ENCODE results near the gene SLC34A3.
"Not testable (repeated sequence)": the region's sequence is repeated elsewhere in the genome, so short reads cannot be mapped to it uniquely, and the experiment has no call there.

SLC34A3 gene

DNA sequence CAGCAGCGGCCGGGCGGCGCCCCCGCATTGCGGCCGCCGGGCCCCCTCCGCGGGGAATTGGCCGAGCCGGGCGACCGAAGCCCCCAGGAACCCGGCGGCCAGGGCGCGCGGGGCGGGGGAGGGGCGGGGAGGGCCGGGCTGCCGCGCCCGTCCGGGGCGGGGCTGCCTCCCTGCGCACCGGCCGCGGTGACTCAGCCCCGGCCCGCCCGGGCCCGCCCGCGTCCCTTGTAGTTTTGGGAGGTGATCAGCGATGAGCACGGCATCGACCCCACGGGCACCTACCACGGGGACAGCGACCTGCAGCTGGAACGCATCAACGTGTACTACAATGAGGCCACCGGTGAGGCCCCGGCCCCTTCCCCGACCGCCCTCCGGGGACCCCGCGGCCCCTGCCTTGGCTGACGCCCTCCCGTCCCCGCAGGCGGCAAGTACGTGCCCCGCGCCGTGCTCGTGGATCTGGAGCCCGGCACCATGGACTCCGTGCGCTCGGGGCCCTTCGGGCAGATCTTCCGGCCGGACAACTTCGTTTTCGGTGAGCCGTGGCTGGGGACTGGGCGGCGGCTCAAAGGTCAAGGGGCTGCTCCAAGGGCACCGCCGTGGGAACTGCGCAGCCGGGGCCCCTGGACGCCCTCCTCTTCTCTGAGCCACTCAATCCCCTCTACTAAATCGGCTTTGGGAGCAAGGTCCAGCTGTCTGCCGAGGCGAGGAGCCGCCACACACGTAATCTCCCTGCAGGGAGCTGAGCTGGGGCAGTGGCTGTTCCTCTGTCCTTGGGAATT, 11.0 kb downstream of the SLC34A3 start:
- DNase-seq (ENCODE audit: low spot score), result no peak

DNA sequence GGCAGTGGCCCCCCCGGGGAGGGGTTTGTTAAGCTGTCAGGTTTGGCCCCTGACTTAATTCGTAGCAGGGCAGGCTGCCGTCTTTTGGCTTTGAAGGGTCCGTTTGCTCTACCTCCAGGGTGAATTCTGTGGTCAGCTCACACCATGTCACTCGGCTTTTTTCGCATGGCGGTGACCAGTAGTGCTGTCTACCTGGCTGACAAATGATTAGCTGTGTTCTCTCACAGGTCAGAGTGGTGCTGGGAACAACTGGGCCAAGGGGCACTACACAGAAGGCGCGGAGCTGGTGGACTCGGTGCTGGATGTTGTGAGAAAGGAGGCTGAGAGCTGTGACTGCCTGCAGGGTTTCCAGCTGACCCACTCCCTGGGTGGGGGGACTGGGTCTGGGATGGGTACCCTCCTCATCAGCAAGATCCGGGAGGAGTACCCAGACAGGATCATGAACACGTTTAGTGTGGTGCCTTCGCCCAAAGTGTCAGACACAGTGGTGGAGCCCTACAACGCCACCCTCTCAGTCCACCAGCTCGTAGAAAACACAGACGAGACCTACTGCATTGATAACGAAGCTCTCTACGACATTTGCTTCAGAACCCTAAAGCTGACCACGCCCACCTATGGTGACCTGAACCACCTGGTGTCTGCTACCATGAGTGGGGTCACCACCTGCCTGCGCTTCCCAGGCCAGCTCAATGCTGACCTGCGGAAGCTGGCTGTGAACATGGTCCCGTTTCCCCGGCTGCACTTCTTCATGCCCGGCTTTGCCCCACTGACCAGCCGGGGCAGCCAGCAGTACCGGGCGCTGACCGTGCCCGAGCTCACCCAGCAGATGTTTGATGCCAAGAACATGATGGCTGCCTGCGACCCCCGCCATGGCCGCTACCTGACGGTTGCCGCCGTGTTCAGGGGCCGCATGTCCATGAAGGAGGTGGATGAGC, 11.8 kb downstream of the SLC34A3 start:
- DNase-seq (ENCODE audit: low spot score), result no peak

DNA sequence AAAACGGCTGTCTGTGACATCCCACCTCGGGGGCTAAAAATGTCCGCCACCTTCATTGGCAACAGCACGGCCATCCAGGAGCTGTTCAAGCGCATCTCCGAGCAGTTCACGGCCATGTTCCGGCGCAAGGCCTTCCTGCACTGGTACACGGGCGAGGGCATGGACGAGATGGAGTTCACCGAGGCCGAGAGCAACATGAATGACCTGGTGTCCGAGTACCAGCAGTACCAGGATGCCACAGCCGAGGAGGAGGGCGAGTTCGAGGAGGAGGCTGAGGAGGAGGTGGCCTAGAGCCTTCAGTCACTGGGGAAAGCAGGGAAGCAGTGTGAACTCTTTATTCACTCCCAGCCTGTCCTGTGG, 12.5 kb downstream of the SLC34A3 start:
- DNase-seq (ENCODE audit: low spot score), result not testable (repeated sequence)

DNA sequence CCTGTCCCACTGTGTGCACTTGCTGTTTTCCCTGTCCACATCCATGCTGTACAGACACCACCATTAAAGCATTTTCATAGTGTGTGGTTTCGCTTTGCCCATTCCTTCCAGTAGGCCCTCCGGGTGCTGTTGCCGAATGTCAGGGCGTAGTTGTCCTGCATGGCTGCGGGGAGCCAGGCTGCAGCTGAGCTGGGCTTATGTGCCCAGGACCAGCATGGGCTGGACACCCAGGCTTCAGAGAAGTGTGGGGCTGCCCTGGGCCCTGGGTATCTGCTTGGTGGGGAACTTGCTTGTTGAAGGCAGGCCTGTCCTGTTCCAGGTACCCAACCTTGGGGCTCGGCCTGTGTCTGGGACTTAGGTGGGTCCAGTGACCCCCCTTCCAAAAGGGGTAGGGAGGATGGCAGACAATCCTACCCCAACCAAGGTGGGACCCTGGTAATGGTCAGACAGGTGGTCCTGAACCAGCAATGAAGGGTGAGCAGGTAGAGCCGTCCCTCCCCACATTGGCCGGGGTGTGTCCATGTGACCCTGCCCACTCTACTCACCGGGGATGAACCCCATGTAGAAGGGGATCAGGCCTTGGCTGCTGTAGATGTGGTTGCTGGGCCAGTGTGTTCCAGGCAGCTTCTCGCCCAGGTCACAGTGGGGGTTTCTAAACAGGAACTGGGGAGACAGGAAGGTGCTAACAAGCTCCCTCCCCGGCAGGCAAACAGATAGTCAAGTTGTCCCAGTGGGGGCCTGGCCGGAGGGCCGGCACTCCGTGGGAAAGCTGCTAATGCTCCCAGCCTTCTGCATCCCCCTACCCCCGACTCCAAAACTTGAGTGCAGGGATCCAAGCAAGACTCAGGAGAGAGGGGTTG, 13.2 kb downstream of the SLC34A3 start:
- no peak for DNase-seq (ENCODE audit: low spot score)

DNA sequence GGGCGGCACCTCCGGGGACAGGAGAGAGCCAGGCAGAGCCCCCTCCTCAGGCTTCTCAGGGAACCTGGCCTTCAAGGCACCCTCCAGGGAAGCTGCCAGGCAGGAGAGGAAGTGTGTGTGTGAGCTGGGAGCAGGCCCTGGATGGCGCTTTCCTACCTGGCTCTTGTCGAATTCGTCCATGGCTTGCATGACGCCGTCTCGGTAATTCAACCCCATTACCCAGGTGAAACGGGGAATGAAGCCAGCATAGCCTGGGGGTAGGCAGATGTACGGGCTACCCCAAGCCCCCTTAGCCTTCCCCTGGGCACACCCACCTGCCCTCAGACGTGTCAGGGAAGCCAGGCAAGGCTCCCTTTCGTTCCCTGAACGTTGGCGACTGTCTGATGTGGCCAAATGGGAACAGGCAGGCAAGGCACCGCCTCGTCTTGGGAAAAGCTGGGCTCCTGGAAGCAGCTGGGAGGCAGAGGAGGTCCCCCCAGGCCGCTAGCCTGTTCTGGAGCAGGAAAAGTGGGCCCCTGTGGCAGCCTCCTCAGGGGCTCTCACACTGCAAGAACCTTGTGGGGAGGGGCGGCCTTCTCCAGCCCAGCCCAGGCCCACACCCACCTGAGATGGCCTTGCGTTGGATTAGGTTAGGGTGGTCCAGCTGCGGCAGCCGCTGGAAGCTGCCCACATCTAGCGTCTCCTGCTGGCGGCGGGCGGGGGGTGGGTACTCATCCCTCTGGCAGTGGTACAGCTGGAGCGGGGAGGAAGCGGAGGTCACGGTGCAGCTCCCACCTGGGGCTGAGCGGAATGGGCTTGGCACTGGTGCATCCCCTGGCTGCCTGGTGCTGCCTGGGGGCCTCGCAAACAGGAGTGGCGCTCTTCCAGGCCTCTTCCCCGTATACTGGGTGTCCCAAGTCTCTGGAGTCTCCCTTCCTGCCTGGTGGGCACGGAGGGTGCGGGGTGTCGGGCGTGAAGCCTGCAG, 14.1 kb downstream of the SLC34A3 start:
- DNase-seq (ENCODE audit: low spot score), result no peak

DNA sequence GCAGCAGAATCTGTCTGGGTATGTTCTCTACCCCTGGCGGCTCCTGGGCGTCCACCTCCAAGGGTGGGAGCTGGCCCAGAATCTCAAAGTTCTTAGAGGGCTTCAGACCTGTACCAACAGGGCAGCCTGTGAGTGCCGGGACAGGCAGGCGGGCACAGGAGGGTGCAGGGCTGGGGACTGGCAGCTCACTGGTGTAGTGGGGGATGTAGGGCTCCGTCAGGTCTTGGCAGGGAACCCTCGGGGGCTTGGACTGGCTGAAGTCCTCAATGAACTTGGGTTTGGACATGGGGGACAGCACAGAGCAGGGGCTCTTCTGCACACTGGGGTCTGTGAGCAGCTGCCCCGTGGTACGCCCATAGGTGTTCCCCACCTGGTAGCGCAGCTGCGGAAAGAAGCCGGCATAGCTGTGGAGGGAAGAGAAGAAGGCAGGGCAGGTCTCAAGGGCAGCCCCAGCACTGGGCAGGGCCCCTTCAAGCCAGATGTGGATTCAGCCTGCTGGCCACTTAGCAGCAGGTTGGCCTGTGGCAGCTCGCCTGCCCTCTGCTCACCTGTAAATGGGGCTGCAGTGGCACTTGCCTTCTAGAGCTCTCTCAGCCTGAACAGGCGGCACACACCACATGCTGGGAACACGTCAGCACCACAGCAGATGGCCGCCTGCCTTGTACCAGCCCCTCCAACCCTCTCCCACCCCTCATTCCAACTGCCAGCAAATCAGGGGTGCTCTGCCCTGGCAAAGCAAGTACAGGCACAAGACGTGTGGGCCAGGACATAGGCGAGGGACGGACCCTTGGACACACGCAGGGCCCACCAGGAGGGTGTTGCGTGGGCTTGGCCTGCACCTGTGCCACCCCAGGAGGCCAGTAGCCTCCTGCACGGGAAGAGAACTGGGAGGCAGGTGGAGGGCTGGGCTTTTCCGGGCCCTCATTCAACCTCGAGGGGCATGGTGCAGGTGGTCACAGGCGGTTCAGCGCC, 15.0 kb downstream of the SLC34A3 start:
- DNase-seq (ENCODE audit: low spot score), result no peak

DNA sequence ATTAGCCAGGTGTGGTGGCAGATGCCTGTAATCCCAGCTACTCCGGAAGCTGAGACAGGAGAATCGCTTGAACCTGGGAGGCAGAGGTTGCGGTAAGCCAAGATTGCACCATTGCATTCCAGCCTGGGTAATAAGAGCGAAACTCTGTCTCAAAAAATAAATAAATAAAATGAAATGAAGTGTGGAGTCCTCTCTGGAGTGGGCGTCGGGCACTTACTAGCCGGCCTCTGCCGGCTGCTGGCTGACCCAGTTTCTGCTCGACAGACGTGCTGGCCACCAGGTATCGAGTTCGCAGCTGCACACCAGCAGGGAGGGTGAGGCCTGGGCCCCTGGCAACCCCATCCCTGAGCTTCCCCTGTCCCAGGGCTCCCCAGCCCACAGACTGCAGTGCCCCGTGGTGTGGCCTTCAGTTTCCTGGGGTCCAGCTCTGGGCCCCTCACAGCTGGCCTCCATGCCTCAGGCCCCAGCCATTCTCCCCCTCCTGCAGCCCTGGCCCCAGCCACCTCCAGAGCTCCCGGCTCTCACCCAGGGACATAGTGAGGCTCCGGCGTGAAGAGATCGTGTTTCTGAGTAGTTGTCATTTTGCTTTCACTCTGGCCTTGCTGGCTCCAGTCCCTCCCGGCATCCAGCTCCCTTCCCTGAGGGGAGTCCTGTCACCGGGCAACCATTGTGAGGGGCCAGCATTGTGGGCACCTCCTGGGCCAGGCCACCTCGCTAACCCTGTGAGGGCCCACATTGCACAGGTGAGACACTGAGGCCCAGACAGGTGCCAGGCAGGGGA, 16.6 kb downstream of the SLC34A3 start:
- DNase-seq (ENCODE audit: low spot score), result no peak

DNA sequence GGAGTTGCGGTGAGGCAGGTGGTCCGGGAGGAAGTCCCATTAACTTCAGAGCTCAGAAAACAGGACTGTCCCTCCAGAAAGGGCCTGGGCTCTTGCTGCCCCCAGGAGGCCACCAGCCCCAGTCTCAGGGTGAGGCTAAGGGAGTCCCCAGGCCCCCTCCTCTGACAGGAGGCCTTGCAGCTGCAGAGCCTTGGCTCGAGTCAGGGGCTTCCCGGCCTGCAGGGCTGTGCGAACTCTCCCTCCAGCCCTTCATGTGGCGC, 17.1 kb downstream of the SLC34A3 start:
- DNase-seq (ENCODE audit: low spot score), result no peak

DNA sequence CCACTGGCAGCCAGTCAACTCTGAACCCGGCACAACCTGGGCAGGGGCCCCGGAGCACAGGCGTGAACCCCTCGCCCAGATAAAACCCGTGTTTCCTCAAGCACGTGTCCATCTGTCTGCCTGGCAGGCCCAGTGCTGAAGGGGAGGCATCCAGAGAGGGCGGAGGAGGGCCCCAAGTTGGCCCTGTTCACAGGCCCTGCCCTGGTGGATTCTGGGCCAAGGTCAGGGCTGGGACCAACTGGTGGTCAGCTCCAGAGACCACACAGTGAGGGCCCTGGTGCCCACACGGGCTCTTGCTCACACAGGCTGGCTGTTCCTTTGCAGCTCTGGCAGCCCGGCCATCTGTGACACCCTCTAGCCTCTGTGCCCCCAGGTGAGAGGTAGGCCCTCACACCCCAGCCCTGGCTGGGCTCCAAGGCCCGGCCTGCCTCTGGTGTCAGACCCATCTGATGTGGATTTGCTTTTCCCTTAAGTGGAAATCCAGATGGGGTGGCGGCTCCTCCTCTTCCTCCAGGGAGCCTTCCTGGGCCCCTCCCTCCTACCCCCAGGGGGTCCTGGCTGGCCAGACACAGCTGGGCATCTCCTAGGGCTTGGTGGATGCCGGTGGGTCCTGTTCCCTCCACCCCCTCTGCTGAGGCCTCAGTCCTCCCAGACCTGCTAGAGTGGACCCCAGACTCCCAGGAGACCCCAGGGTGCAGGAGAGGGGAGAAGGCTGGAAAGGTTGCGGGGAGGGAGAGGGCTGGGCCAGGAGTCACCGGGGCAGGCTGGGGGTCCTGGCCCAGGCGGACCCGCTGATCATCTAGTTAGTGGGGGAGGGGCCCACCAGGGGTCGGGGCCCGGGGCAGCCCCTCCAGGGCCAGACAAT, 19.9 kb downstream of the SLC34A3 start:
- no peak for DNase-seq (ENCODE audit: low spot score)

DNA sequence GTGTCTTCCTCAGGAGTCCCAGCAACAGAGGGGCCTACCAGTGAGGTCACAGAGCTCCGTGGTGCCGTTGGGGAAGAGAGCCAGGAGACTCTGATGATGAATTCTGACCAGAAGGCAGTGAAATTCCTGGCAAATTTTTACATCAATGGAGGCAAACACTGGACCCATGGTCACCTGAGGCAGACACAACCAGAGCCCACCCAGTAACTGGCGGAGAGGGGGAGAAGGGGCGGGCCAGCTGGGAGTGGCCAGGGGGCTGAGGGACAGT, 20.4 kb downstream of the SLC34A3 start, which contains the start of gene STPG3:
STPG3 (plus strand) TSS at position 93 of the 268 bp plus-strand sequence; CDS start at position 94, 1 bp downstream.
- DNase-seq (ENCODE audit: low spot score), result no peak

DNA sequence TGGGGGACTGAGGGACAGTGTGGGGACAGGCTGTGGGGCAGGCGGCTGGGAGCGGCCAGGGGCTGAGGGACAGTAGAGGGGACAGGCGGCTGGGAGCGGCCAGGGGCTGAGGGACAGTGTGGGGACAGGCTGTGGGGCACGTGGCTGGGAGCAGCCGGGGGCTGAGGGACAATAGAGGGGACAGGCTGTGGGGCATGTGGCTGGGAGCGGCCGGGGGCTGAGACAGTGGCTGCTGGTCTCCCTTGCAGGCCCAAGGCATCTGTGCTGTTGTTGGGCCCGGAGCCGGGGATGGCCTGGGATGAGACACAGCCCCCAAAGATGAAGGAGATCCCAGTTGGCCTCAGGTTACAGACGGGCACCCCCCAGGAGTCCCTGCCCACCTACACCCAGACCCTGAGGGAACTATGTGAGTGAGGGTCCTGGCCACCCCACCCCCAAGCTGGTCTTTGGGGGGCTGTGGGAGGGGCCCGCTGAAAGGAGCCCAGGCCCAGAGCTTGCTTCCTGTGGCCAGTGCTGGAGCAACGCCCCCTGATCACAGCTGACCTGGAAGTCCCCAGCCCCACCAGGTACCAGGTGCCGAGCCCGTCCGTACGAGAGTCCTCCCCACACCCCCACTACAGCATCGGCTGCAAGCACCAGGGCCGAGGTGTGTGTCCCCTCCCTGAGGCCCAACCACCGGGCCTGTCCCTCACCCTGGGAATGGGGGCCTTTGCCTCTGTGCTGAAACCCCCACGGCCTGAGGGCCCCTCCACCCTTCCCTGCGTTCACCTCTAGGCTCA, 21.0 kb downstream of the SLC34A3 start:
- DNase-seq (ENCODE audit: low spot score), result no peak

DNA sequence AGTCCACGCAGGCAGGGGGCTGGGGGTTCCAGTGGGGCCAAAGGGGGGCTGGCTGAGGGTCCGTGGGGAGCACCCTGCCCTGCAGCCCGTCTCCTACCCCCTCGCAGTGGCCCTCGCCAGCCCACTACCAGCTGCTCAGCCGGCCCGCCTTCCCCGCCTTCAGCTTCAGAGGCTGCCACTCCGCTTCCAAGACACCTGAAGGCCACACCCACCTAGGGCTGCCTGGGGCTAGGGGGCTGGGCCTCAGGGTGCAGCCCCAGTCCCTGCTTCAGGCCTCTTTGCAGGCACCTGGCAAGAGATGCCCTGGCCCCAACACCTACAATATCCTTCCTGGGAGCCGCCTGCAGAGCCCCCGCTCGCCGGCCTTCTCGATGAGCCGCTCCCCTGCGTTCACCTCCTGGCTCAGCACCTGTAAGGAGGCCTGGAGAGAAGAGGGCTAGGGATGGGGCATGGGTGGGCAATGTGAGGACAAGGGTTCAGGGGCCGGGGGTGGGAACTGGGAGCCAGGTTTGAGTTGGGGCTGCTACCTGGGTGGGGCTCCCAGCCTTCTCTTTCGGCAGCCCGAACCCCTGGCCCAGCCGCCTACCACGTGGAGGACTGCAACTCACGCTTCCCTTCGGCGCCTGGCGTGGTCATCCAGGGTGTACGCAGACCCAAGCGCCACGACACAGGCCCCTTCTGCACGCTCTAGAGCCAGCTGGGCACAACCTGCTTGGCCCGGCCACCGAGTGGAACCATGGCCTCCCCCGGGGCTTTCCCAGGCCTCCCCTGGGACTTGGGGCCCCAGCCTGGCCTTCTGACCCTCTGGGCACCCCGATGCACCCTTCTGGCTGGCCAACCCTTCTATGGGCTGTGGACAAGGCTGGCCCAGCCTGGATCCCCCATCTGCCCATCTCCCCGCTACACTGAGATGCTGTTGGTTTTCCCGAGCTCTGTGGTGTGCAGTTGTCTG, 22.1 kb downstream of the SLC34A3 start:
- no peak for DNase-seq (ENCODE audit: low spot score)

DNA sequence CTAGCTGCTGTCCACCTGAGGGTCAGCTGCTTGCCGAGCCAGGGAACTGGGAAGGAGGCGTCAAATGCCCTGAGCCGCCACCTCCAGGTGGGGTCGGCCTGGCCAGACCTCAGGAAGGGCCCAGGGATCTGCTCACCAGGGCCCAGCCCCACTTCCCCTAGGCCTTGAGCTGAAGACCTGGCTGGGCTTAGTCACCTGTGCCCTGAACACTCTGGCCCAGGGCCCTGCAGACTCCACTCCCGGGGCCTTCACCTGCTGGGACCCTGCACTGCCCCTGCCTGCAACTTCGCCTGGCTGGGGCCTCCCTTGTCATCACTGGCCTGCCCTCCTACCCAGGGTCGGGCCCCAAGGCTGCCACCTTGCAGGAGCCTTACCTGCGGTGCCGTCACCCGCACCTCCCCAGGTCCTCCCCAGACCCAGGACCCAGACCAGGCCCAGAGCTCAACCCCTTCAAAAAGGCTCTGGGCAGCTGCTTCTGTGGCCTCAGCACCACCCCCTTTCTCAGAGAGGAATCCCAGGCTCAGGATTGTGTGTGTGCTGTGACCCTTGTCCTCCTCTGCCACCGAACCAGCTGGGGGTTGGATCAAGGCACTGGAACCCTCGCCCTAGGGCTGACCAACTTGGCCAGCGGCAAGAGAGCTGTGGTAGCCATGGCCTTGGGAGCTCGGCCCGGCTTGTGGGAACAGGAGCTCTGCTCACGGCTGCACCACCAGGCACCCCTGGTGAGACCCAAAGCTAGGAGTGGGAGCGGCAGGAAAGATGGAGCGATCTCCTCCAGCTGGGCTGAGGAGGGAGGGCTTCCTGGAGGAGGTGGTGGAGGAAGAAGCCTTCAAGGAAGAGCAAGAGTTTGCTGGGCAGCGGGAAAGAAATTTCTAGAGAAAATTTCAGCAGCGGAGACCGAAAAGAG, 23.3 kb downstream of the SLC34A3 start:
- no peak for DNase-seq (ENCODE audit: low spot score)

DNA sequence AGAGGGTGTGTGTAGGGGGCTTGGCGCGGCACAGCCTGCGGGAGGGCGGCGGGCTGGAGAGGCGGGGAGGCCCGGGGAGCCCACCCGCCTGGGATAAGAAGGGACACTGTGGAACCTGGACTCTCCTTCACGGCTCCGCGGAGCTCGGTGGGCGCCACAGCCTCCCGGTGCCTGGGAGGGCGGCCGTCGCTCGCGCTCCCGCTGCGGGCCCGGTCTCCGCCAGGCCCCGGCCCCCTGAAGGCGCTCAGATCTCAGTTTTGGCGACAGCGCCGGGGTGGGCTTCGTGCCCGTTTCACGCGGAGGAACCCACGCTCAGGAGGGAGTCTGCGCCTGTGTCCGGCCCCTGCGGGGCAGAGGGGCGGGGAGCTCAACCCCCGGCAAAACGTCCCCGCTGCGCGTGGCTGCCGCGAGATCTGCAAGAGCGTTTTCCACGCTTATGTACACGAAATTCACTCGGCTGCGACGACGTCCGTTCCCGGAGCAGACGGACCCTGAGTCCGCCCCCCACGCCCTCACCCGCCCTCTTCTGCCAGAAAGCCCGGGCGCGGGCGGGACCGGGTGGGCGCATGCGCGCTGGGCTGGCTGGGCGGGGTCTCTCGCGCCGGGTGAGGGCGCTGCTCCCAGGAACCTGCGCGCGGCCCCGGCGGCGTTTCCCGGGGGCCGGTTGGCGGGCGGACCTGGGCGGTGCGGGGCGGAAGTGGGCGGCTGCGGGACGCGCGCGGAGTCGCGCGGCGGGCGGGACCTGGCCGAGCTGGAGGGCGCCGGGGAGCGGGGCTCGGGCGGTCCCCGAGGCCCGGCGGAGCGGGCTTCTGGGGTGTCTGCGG, 24.1 kb downstream of the SLC34A3 start, which contains the start of gene NELFB:
NELFB (plus strand) TSS at position 704 of the 824 bp plus-strand sequence.
- peak; percentile 86 for DNase-seq (ENCODE audit: low spot score)
